H9 (cell line): ENCODE measurements around the gene TMEM131. TPM values are rescaled to one million over a fixed set of nuclear protein-coding genes. Genes with fewer than 3 reads are reported as not detected.
A peak's percentile ranks its signal among the peaks of the same experiment; 100 is the strongest.

Experiments
- DNase-seq: peaks from one replicate; pipeline ENCODE4 v3.0.0-alpha.2; 2017
- H2AFZ ChIP-seq: one replicate; pipeline ENCODE4 v1.6.1; 2013; ENCODE audit warnings: mild to moderate bottlenecking, low read length, control low read depth, moderate library complexity
- H2AK5ac ChIP-seq: 2 replicates; pipeline ENCODE4 v1.6.1; 2013; ENCODE audit warnings: low read length, control low read depth, mixed read lengths; ENCODE audit not compliant: insufficient read length
- H2BK120ac ChIP-seq: one replicate; pipeline ENCODE4 v1.6.1; 2013; ENCODE audit warnings: low read depth, mild to moderate bottlenecking, low read length, control low read depth, inconsistent platforms; ENCODE audit not compliant: poor library complexity, severe bottlenecking
- H2BK12ac ChIP-seq: 2 replicates; pipeline ENCODE4 v1.6.1; 2013; ENCODE audit warnings: low read length, control low read depth, mixed read lengths, low read depth; ENCODE audit not compliant: insufficient read length
- H2BK15ac ChIP-seq: 2 replicates; pipeline ENCODE4 v1.6.1; 2013; ENCODE audit warnings: low read depth, low read length, control low read depth
- H2BK20ac ChIP-seq: one replicate; pipeline ENCODE4 v1.6.1; 2013; ENCODE audit warnings: low read depth, mild to moderate bottlenecking, low read length, control low read depth, inconsistent platforms; ENCODE audit not compliant: poor library complexity, severe bottlenecking
- H2BK5ac ChIP-seq: 2 replicates; pipeline ENCODE4 v1.6.1; 2013; ENCODE audit warnings: low read length, control low read depth, mixed read lengths; ENCODE audit not compliant: insufficient read length
- H3K14ac ChIP-seq: 2 replicates; pipeline ENCODE4 v1.6.1; 2013; ENCODE audit warnings: low read length, control low read depth; ENCODE audit not compliant: insufficient read depth
- H3K18ac ChIP-seq: 2 replicates; pipeline ENCODE4 v1.6.1; 2013; ENCODE audit warnings: low read depth, mild to moderate bottlenecking, mixed read lengths, low read length, control low read depth; ENCODE audit not compliant: insufficient read length
- H3K23ac ChIP-seq: 2 replicates; pipeline ENCODE4 v1.6.1; 2013; ENCODE audit warnings: low read length, control low read depth, mixed read lengths, low read depth; ENCODE audit not compliant: insufficient read length
- H3K23me2 ChIP-seq: 2 replicates; pipeline ENCODE4 v1.6.1; 2013; ENCODE audit warnings: low read depth, mild to moderate bottlenecking, mixed read lengths, low read length, control low read depth; ENCODE audit not compliant: insufficient read length, poor library complexity, severe bottlenecking
- H3K27ac ChIP-seq: 2 replicates; pipeline ENCODE4 v1.5.1; 2013; ENCODE audit warnings: low read length, control low read depth, mixed read lengths, low read depth; ENCODE audit not compliant: insufficient read length
- H3K27me3 ChIP-seq: 2 replicates; pipeline ENCODE4 v1.6.1; 2013; ENCODE audit warnings: low read length, control low read depth, inconsistent platforms; ENCODE audit not compliant: insufficient read depth
- H3K4ac ChIP-seq: 2 replicates; pipeline ENCODE4 v1.6.1; 2013; ENCODE audit warnings: low read depth, mild to moderate bottlenecking, control low read depth, inconsistent platforms, low read length, moderate library complexity
- H3K4me1 ChIP-seq: 2 replicates; pipeline ENCODE4 v1.6.1; 2013; ENCODE audit warnings: low read length, control low read depth, inconsistent platforms; ENCODE audit not compliant: insufficient read depth
- H3K4me2 ChIP-seq: 2 replicates; pipeline ENCODE4 v1.6.1; 2013; ENCODE audit warnings: low read length, control low read depth, mixed read lengths; ENCODE audit not compliant: insufficient read length, insufficient read depth
- H3K56ac ChIP-seq: 2 replicates; pipeline ENCODE4 v1.6.1; 2013; ENCODE audit warnings: low read depth, mild to moderate bottlenecking, mixed read lengths, low read length, control low read depth; ENCODE audit not compliant: insufficient read length
- H3K79me1 ChIP-seq: 2 replicates; pipeline ENCODE4 v1.6.1; 2013; ENCODE audit warnings: low read depth, mild to moderate bottlenecking, moderate library complexity, low read length, control low read depth, inconsistent platforms; ENCODE audit not compliant: insufficient read depth, poor library complexity, severe bottlenecking
- H3K79me2 ChIP-seq: 2 replicates; pipeline ENCODE4 v1.6.1; 2013; ENCODE audit warnings: low read length, control low read depth, inconsistent platforms; ENCODE audit not compliant: insufficient read depth
- H3K9ac ChIP-seq: 2 replicates; pipeline ENCODE4 v1.6.1; 2013; ENCODE audit warnings: low read length, control low read depth, mixed read lengths; ENCODE audit not compliant: insufficient read length; ENCODE audit errors: extremely low read depth
- H3K9me3 ChIP-seq: one replicate; pipeline ENCODE4 v1.6.1; 2013; ENCODE audit warnings: low read depth, low read length, inconsistent platforms; ENCODE audit not compliant: control insufficient read depth
- H3T11ph ChIP-seq: one replicate; pipeline ENCODE4 v1.6.1; 2013; ENCODE audit warnings: mild to moderate bottlenecking, low read length, control low read depth, inconsistent platforms
- H4K20me1 ChIP-seq: one replicate; pipeline ENCODE4 v1.6.1; 2013; ENCODE audit not compliant: control insufficient read depth, insufficient read length, insufficient read depth
- H4K5ac ChIP-seq: 2 replicates; pipeline ENCODE4 v1.6.1; 2013; ENCODE audit warnings: low read depth, mild to moderate bottlenecking, mixed read lengths, low read length, control low read depth; ENCODE audit not compliant: insufficient read length
- H4K8ac ChIP-seq: replicated peaks from 2 replicates; pipeline ENCODE4 v1.6.1; 2013; ENCODE audit warnings: low read length, control low read depth, mixed read lengths, low read depth; ENCODE audit not compliant: insufficient read length
- H4K91ac ChIP-seq: 2 replicates; pipeline ENCODE4 v1.6.1; 2013; ENCODE audit warnings: low read depth, mild to moderate bottlenecking, moderate library complexity, mixed read lengths, low read length, control low read depth; ENCODE audit not compliant: insufficient read length
- H3K27ac Mint-ChIP-seq, 3 experiments: 2 replicates in 2 of 3; 3 replicates in 1 of 3; pipeline ENCODE4 v1.8.0; 2020 to 2021; ENCODE audit warnings: mixed read lengths in 3 of 3, mild to moderate bottlenecking in 1 of 3, moderate library complexity in 1 of 3
- H3K27me3 Mint-ChIP-seq: 2 replicates; pipeline ENCODE4 v1.8.0; 2021; ENCODE audit warnings: low read depth, mild to moderate bottlenecking, moderate library complexity, mixed read lengths
- H3K36me3 Mint-ChIP-seq, 3 experiments: 2 replicates in 2 of 3; 3 replicates in 1 of 3; pipeline ENCODE4 v1.8.0; 2020 to 2021; ENCODE audit warnings: low read depth in 3 of 3, mixed read lengths in 3 of 3; ENCODE audit not compliant: insufficient read depth in 1 of 3
- H3K4me1 Mint-ChIP-seq, 2 experiments: 2 replicates each; pipeline ENCODE4 v1.8.0; 2020; ENCODE audit warnings: mixed read lengths in 2 of 2
- H3K4me3 Mint-ChIP-seq, 2 experiments: 2 replicates in 1 of 2; 3 replicates in 1 of 2; pipeline ENCODE4 v1.8.0; 2020 to 2021; ENCODE audit warnings: mild to moderate bottlenecking in 2 of 2, mixed read lengths in 2 of 2, moderate library complexity in 1 of 2
- H3K9me3 Mint-ChIP-seq, 2 experiments: 2 replicates in 1 of 2; 3 replicates in 1 of 2; pipeline ENCODE4 v1.8.0; 2020; ENCODE audit warnings: mild to moderate bottlenecking in 2 of 2, mixed read lengths in 2 of 2, moderate library complexity in 1 of 2
- WGBS: extraction: QIAGEN DNeasy Blood & Tissue Kit; methylation state at CpG from one replicate; pipeline ENCODE4 v1.1.7; 2013; ENCODE audit warnings: missing lambda C conversion rate, low lambda C conversion rate, mixed read lengths; ENCODE audit not compliant: insufficient read length; ENCODE audit errors: extremely low coverage; 5-methylcytosine and 5-hydroxymethylcytosine counted together
- total RNA-seq: library from RNA; stranded (reverse); gene quantifications from 2 replicates; pipeline ENCODE4 v1.2.1, GENCODE V29; 2021
- TF ChIP-seq, protein P1 (sequence below): fragments of 200-600 bp; sonication (generic); conservative IDR thresholded peaks from 3 replicates; pipeline ENCODE4 v1.8.0; 2021; ENCODE audit warnings: antibody characterized with exemption, mild to moderate bottlenecking

TMEM131 gene
- total RNA-seq, 1 experiment from 2014 or later, result 20.9 TPM

DNA sequence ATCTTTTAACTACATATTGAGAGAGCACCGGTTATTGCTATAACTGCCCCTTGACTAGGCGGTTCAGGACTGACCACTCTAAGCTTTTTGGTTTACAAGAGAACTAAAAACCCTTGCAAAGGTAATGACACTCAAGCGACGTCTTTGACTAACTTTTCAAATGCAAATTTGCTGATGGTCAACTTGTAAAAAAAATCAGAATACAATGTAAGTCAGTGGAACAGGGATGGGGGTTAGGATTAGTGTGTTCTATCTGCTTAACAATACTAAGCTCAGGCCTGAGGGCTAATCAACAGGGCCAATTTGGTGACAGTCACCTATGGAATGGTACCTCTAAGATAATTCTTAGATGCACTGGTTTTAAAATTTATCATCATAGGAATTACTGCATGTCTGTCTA lies 225.3 kb downstream of the TMEM131 start:
- Histone ChIP-seq H3K9ac (no peak overlapping the region), H3K79me2 (no peaks in the 10 kb centered on the region), H3K4me2 (no peak overlapping the region), H3K23ac (no peak overlapping the region), H3K18ac (no peak overlapping the region), H2BK120ac (no peak overlapping the region), H4K5ac (no peak overlapping the region), H2BK12ac (no peak overlapping the region), H3K4ac (no peak overlapping the region), H4K8ac (no peak overlapping the region), H4K20me1 (no peaks in the 10 kb centered on the region), H4K91ac (no peak overlapping the region), H3K14ac (no peak overlapping the region), H2BK15ac (no peak overlapping the region), H3K9me3 (no peaks in the 10 kb centered on the region), H2AFZ (no peak overlapping the region), H3T11ph (no peak overlapping the region), H3K79me1 (no peaks in the 10 kb centered on the region), H3K56ac (no peak overlapping the region), H3K27me3 (no peaks in the 10 kb centered on the region), H2AK5ac (no peak overlapping the region), H2BK5ac (no peak overlapping the region), H3K27ac (no peak overlapping the region), H2BK20ac (no peak overlapping the region), H3K23me2 (no peaks in the 10 kb centered on the region), H3K4me1 (peaks cover 6% of the 10 kb centered on the region; the same call in 1 of the 2 replicates)
- Mint-ChIP-seq H3K27me3 (peaks cover 20% of the 10 kb centered on the region), H3K4me3 (peak overlapping the region in 1 of 2 experiments; percentile 5; a peak in 1 of 5 replicates), H3K27ac (no peak overlapping the region), H3K4me1 (peaks cover 27 to 32% of the 10 kb centered on the region in 2 experiments), H3K9me3 (no peaks in the 10 kb centered on the region), H3K36me3 (peaks cover 5 to 19% (median 13%) of the 10 kb centered on the region in 3 experiments)
- DNase-seq, result no peak
- no CpG with 5 or more reads among the region's 4 CpGs for WGBS
- TF ChIP-seq, protein P1, sequence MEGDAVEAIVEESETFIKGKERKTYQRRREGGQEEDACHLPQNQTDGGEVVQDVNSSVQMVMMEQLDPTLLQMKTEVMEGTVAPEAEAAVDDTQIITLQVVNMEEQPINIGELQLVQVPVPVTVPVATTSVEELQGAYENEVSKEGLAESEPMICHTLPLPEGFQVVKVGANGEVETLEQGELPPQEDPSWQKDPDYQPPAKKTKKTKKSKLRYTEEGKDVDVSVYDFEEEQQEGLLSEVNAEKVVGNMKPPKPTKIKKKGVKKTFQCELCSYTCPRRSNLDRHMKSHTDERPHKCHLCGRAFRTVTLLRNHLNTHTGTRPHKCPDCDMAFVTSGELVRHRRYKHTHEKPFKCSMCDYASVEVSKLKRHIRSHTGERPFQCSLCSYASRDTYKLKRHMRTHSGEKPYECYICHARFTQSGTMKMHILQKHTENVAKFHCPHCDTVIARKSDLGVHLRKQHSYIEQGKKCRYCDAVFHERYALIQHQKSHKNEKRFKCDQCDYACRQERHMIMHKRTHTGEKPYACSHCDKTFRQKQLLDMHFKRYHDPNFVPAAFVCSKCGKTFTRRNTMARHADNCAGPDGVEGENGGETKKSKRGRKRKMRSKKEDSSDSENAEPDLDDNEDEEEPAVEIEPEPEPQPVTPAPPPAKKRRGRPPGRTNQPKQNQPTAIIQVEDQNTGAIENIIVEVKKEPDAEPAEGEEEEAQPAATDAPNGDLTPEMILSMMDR, result no peak
